GM12875 (cell line): ENCODE data around the gene PTPN21.

ENCODE experiments used
- H3K4me3 ChIP-seq: one replicate; pipeline ENCODE4 v1.5.1; 2011; ENCODE audit warnings: low read depth, low read length, control low read depth
- TF ChIP-seq, protein P1 (sequence below): IDR thresholded peaks from 2 replicates; pipeline ENCODE4 v1.5.1; 2011; ENCODE audit warnings: low read depth, mild to moderate bottlenecking, control low read depth, inconsistent platforms, low read length, moderate library complexity, borderline replicate concordance; ENCODE audit not compliant: insufficient read depth

Gene PTPN21

DNA sequence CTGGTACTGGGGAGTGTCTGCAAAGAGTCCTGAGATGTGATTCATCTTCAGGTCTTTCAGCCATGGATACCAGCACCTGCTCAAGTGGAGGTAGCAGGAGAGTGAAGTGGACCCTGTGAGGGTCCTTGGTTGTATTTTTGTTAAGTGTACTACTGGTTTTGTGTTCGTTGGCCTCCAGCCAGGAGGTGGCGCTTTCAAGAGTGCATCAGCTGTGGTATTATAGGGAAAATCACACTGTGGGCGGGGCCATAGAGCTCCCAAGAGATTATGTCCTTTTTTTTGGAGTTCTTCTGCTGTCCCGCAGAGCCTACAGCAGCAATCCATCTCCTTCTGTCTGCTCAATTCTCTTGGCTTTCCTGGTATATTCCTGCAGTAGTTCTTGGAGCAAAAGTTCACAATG lies 102.6 kb downstream of the PTPN21 start:
- no peak overlapping the region for H3K4me3 ChIP-seq
- TF ChIP-seq, protein P1, sequence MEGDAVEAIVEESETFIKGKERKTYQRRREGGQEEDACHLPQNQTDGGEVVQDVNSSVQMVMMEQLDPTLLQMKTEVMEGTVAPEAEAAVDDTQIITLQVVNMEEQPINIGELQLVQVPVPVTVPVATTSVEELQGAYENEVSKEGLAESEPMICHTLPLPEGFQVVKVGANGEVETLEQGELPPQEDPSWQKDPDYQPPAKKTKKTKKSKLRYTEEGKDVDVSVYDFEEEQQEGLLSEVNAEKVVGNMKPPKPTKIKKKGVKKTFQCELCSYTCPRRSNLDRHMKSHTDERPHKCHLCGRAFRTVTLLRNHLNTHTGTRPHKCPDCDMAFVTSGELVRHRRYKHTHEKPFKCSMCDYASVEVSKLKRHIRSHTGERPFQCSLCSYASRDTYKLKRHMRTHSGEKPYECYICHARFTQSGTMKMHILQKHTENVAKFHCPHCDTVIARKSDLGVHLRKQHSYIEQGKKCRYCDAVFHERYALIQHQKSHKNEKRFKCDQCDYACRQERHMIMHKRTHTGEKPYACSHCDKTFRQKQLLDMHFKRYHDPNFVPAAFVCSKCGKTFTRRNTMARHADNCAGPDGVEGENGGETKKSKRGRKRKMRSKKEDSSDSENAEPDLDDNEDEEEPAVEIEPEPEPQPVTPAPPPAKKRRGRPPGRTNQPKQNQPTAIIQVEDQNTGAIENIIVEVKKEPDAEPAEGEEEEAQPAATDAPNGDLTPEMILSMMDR: no peak

DNA sequence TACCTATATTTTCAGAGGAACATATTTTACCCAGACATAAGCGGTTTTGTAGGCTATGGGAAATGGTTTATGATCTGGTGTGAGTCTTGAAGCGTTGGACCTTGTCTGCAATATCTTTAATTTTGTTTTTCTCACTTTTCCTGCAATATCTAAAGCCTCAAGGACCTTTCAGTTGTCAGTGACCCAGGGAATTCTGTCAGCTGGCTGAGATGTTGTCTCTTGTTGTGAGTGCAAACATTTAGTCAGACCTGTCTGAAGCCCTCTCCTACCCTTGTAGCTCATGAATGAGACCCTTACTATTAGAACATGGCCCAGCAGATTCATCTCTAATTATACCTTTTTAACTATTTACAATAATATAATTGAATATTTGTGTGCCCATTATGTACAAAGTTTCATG lies 115.7 kb downstream of the PTPN21 start:
- TF ChIP-seq, protein P1: no peak
- no peak overlapping the region for H3K4me3 ChIP-seq

DNA sequence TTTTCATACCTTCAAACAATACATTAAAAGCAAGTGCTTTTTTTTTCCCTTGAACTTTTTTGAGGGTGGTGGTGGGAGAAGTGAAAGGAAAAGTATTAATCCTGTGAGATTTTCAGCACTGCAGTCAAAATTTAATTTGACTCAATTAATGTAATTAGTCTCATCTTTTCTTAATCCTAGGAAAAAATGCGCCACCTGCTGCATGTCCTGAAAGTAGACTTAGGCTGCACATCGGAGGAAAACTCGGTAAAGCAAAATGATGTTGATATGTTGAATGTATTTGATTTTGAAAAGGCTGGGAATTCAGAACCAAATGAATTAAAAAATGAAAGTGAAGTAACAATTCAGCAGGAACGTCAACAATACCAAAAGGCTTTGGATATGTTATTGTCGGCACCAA lies 117.1 kb downstream of the PTPN21 start:
- TF ChIP-seq, protein P1: no peak
- no peak overlapping the region for H3K4me3 ChIP-seq

DNA sequence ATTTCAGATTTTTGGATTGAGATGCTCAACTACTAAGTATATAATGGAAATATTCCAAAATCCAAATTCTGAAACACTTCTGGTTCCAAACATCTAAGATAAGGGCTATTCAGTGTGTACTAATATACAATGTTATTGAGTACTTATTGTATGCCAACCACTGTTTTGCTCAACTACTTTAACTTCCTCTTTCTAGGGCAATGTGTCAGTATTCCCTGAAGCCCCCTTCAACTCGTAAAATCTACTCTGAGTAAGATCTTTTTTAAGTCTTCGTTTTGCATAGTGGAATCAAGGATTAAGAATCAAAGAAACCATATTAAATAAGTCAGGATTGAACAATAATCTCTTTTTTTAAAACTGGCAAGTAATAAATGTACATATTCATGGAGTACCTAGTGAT lies 123.8 kb downstream of the PTPN21 start:
- TF ChIP-seq, protein P1: no peak
- H3K4me3 ChIP-seq: no peak overlapping the region

DNA sequence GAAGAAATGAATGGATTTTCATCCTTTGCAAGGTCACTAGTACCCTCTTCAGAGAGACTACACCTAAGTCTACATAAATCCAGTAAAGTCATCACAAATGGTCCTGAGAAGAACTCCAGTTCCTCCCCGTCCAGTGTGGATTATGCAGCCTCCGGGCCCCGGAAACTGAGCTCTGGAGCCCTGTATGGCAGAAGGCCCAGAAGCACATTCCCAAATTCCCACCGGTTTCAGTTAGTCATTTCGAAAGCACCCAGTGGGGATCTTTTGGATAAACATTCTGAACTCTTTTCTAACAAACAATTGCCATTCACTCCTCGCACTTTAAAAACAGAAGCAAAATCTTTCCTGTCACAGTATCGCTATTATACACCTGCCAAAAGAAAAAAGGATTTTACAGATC lies 128.5 kb downstream of the PTPN21 start:
- TF ChIP-seq, protein P1: no peak

DNA sequence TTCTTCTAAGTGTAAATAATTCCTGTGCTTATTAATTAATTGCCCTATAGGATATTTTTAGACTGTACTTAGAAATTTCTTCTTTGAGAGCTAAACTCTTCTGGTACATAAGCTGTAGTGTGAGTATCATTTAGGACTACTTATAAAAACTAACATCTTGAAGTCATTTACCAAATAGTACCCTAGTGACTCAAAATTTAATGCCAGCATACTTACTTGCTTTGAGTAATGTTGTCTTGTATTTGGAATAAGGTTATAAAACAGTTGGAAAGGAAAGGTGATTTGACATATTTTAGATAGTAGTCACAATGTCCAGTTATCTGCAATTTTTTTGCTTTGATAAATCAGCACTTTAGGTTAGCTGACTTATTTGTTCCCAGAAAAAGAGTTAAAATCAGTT lies 130.2 kb downstream of the PTPN21 start:
- TF ChIP-seq, protein P1: no peak
- H3K4me3 ChIP-seq: no peak overlapping the region

More for the DNA sequence above, 128.5 kb downstream of the PTPN21 start:
- H3K4me3 ChIP-seq: no peak overlapping the region

DNA sequence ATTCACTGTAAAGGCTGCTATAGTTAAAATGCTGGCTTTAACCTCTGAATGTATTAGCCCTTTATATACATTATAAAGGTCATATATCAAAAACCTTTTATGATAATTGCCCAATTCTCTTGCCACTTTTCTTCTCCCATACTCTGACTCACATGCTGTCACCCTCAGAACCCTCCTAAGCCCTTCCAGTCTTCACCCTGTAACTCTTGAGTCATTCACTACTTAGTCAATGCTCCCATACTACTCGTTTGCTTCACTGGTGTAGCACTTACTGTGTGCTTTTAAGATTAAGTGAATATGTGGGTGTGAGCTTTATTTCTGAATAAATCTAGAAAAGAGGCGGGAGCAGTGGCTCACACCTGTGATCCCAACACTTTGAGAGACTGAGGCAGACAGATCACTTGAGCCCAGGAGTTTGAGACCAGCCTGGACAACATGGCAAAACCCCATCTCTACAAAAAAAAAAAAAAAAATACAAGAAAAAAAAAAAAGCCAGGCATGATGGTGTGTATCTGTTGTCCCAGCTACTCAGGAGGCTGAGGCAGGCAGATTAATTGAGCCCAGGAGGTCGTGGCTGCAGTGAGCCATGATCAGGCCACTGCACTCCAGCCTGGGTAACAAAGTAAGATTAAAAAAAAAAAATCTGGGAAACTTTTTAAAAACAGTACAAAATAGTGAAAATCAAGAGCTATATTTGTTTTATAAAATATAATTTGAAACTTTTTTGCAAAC lies 131.7 kb downstream of the PTPN21 start:
- no peak overlapping the region for H3K4me3 ChIP-seq
- TF ChIP-seq, protein P1: no peak
